KMS-11 (cell line): Measurements from ENCODE around the gene CAMTA1.

Experiments used
- H2AFZ ChIP-seq: fragments of 200-600 bp; sonication (generic); 2 replicates; pipeline ENCODE4 v1.6.1; 2016; ENCODE audit warnings: antibody characterized with exemption, mixed run types, low read depth
- H3K27ac ChIP-seq: fragments of 200-600 bp; sonication (generic); 2 replicates; pipeline ENCODE4 v1.6.1; 2016; ENCODE audit warnings: mild to moderate bottlenecking, mixed run types
- H3K27me3 ChIP-seq: fragments of 200-600 bp; sonication (generic); 2 replicates; pipeline ENCODE4 v1.6.1; 2017; ENCODE audit warnings: mild to moderate bottlenecking, low read depth, mixed run types, moderate library complexity; ENCODE audit not compliant: insufficient read depth
- H3K36me3 ChIP-seq: fragments of 200-600 bp; sonication (generic); 2 replicates; pipeline ENCODE4 v1.6.1; 2017; ENCODE audit warnings: mild to moderate bottlenecking, mixed run types; ENCODE audit not compliant: insufficient read depth
- H3K4me1 ChIP-seq: fragments of 200-600 bp; sonication (generic); 2 replicates; pipeline ENCODE4 v1.6.1; 2016; ENCODE audit warnings: mild to moderate bottlenecking, low read depth, mixed run types; ENCODE audit not compliant: poor library complexity, severe bottlenecking
- H3K4me2 ChIP-seq: fragments of 200-600 bp; sonication (generic); 2 replicates; pipeline ENCODE4 v1.7.0; 2016; ENCODE audit warnings: mild to moderate bottlenecking, mixed run types
- H3K4me3 ChIP-seq: fragments of 200-600 bp; sonication (generic); IDR thresholded peaks from 2 replicates; pipeline ENCODE4 v1.6.1; 2017; ENCODE audit warnings: low read depth, low read length, mixed read lengths; ENCODE audit not compliant: insufficient read depth
- H3K79me2 ChIP-seq: fragments of 200-600 bp; sonication (generic); 2 replicates; pipeline ENCODE4 v1.6.1; 2016; ENCODE audit warnings: low read depth, mixed run types; ENCODE audit not compliant: insufficient read depth
- H3K9ac ChIP-seq: fragments of 200-600 bp; sonication (generic); 2 replicates; pipeline ENCODE4 v1.6.1; 2016; ENCODE audit warnings: mild to moderate bottlenecking, mixed run types
- H4K20me1 ChIP-seq: fragments of 200-600 bp; sonication (generic); 2 replicates; pipeline ENCODE4 v1.6.1; 2016; ENCODE audit warnings: mild to moderate bottlenecking, mixed run types; ENCODE audit not compliant: insufficient read depth
- TF ChIP-seq, protein P1 (sequence below): fragments of 200-600 bp; sonication (generic); conservative IDR thresholded peaks from 2 replicates; pipeline ENCODE4 v1.6.1; 2017; ENCODE audit warnings: low read depth, mild to moderate bottlenecking, antibody characterized with exemption, low read length, moderate library complexity, mixed read lengths

CAMTA1 gene

GRCh38 chr1:7454052-7454815 is 669.0 kb downstream of the CAMTA1 start:
- Histone ChIP-seq H3K9ac (no peak overlapping the region), H3K36me3 (no peaks in the 10 kb centered on the region), H3K27me3 (peaks cover 52% of the 10 kb centered on the region; the same call in 1 of the 2 replicates), H3K27ac (no peak overlapping the region), H3K79me2 (no peaks in the 10 kb centered on the region), H4K20me1 (no peaks in the 10 kb centered on the region), H3K4me3 (no peak overlapping the region), H3K4me1 (no peaks in the 10 kb centered on the region), H2AFZ (no peak overlapping the region), H3K4me2 (no peak overlapping the region)
- TF ChIP-seq, protein P1, sequence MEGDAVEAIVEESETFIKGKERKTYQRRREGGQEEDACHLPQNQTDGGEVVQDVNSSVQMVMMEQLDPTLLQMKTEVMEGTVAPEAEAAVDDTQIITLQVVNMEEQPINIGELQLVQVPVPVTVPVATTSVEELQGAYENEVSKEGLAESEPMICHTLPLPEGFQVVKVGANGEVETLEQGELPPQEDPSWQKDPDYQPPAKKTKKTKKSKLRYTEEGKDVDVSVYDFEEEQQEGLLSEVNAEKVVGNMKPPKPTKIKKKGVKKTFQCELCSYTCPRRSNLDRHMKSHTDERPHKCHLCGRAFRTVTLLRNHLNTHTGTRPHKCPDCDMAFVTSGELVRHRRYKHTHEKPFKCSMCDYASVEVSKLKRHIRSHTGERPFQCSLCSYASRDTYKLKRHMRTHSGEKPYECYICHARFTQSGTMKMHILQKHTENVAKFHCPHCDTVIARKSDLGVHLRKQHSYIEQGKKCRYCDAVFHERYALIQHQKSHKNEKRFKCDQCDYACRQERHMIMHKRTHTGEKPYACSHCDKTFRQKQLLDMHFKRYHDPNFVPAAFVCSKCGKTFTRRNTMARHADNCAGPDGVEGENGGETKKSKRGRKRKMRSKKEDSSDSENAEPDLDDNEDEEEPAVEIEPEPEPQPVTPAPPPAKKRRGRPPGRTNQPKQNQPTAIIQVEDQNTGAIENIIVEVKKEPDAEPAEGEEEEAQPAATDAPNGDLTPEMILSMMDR: no peak

DNA sequence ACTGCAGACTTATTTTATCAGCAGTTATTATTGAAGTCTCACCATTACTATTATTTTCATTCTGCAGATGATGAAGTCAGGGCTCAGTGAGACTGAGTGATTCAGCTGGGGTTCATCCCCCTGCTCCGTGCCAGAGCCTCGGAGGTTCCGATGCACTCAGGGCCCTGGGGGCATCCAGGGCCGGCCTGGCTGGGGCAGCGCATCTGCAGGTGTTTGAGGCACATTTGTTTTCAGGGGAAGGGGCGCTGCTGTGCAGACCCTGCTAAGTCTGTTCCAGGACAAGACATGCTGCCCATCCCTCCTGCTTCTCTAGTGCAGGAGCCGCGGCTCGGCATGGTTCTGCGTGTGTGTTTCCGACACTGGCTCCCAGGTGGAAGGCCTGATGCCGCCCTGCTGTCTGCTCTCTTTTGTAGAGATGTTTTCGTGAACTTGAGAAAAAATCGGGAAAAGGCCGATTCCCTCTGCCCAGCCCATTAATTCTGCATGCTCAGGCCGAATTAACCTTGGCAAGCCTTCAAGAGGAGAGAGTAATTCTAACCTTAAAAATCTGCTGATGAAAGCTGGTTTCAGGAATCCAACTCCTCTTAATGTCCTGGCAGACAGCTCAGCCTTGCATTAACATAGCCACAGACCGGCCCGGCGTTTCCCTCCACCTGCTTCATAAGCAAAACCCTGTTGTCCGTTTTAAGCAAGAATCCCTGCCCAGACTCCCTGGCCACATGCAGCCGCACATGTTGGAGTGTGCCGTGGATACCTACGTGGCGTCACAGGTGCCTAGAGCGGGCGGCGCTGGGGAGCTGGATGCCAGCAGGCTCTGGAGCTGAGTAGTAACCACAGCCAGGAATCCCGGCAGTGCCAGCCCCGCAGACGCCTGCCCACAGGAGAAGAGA is 669.9 kb downstream of the CAMTA1 start:
- no peaks in the 10 kb centered on the region for H4K20me1 ChIP-seq
- peaks cover 47% of the 10 kb centered on the region; the same call in 1 of the 2 replicates for H3K27me3 ChIP-seq
- TF ChIP-seq, protein P1: no peak
- H3K27ac ChIP-seq: no peak overlapping the region
- no peak overlapping the region for H3K4me3 ChIP-seq
- H3K79me2 ChIP-seq: no peaks in the 10 kb centered on the region
- H3K9ac ChIP-seq: no peak overlapping the region
- no peaks in the 10 kb centered on the region for H3K36me3 ChIP-seq
- H2AFZ ChIP-seq: no peak overlapping the region
- H3K4me2 ChIP-seq: no peak overlapping the region
- no peaks in the 10 kb centered on the region for H3K4me1 ChIP-seq

DNA sequence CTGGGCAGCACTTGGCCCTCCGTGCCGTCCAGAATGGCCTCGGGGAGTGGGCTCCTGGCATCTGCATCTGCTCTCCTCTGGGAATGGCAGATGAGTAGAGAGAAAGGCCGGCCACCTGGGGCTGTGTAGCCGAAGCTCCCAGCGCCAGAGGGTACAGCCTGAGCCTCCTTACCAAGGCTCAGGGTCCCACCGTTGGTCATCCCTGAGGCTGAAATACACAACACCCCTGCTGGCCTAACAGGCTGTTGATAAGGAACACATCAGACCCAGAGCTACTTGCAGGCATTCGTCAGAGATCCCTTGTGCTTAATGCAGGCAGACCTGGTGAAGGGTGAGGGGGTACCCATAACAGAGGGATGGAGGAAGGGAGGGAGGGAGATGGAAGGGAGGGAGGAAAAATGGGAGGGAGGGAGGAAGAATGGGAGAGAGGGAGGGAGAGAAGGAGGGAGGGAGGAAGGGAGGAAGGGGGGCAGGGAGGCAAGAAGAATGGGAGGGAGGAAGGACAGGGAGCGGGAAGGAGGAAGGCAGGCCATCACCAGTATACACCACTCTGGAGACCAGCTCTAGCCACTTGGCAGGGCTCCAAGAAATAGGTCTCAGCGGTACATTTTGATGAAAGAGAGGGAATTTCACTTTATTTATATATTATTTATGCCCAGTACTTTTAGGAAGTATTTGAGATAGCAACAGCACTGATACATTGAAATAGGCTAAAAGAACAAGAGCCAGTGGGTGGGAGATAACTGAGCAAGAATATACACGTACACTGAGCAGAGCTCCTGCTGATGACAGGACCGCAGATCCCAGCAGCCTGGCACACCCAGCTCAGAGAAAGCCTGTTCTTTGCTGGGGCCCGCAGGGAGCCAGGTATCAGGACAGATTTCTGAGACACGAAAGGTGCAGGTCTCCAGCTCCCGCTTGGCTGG is 670.8 kb downstream of the CAMTA1 start:
- Histone ChIP-seq H3K4me1 (no peaks in the 10 kb centered on the region), H3K27ac (no peak overlapping the region), H3K4me2 (no peak overlapping the region), H3K27me3 (peaks cover 46% of the 10 kb centered on the region; the same call in 1 of the 2 replicates), H3K36me3 (no peaks in the 10 kb centered on the region), H2AFZ (no peak overlapping the region), H4K20me1 (no peaks in the 10 kb centered on the region), H3K9ac (no peak overlapping the region), H3K4me3 (no peak overlapping the region), H3K79me2 (no peaks in the 10 kb centered on the region)
- TF ChIP-seq, protein P1: no peak

DNA sequence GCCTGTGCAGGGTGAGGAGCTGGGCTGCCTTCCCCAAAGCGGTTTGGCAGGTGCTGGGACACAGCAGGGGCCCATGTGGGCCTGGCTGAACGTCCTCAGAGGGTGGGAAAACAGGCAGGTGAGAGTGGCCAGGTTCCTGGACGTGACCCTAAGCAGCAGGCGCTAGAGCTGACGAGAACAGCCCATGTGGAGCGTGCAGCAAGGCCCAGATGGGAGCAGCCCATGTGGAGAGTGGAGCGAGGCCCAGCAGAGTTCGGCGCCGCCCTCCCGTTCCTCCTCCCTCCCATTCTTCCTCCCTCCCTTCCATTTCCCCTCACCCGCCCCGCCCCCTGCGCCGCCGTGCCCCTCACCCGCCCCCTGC is 671.4 kb downstream of the CAMTA1 start:
- H3K4me2 ChIP-seq: no peak overlapping the region
- H3K79me2 ChIP-seq: no peaks in the 10 kb centered on the region
- peaks cover 48% of the 10 kb centered on the region; the same call in 1 of the 2 replicates for H3K27me3 ChIP-seq
- H3K36me3 ChIP-seq: no peaks in the 10 kb centered on the region
- no peaks in the 10 kb centered on the region for H3K4me1 ChIP-seq
- TF ChIP-seq, protein P1: no peak
- no peak overlapping the region for H2AFZ ChIP-seq
- no peak overlapping the region for H3K4me3 ChIP-seq
- H3K27ac ChIP-seq: no peak overlapping the region
- no peaks in the 10 kb centered on the region for H4K20me1 ChIP-seq
- no peak overlapping the region for H3K9ac ChIP-seq
